Cardiac septum (tissue), 1 donor: Measurements from ENCODE around the gene PGAP6. TPM values are rescaled to one million over a fixed set of nuclear protein-coding genes. Genes with fewer than 3 reads are reported as not detected.
"Not testable (repeated sequence)": the region's sequence is repeated elsewhere in the genome, so short reads cannot be mapped to it uniquely, and the experiment has no call there.

ENCODE experiments used
- DNase-seq: peaks from one replicate; pipeline ENCODE4 v3.0.0-alpha.2; 2020; ENCODE audit warnings: low spot score
- intact Hi-C: fragments of 100-400 bp; cut with DNase I; formaldehyde crosslinking; loops from one replicate; pipeline ENCODE4 v1.14.0; 2022
- total RNA-seq: library from RNA; stranded (reverse); fragmentation: NEBNext Ultra II Directional; extraction: Animal tissue kit (Norgen Biotek cat#: 25700); gene quantifications from one replicate; pipeline ENCODE4 v1.2.1, GENCODE V29; 2021
- donor health status: DM: no; HTN: no; CAD: no.

Gene PGAP6
- total RNA-seq, 1 donor from 2014 or later = 42.8 TPM

DNA sequence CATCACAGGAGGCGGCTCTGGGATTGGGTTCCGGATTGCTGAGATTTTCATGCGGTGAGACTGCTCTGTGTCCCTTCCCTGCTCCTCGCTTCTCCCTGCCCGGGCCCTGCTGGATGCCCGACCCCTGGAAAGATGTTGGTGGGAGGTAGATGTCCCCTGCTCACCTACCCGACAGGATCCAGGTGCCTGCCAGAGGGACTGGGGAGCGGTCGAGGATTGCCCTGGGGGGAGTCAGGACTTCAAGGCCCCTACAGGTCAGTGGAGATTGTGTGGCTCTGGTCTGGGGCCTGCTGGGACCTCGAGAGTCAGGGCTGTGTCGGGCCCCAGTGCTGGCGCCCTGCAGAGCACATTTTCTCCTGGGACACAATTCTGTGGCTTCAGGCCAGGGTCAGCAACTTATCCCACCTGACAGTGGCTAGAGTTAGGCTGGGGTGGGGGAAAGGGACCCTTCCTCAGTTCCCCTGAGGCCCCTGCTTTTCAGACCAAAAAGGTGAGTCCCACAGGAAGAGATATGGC, 23.3 kb upstream of the PGAP6 start:
- intact Hi-C loops = no loop called here
- DNase-seq = no peak

DNA sequence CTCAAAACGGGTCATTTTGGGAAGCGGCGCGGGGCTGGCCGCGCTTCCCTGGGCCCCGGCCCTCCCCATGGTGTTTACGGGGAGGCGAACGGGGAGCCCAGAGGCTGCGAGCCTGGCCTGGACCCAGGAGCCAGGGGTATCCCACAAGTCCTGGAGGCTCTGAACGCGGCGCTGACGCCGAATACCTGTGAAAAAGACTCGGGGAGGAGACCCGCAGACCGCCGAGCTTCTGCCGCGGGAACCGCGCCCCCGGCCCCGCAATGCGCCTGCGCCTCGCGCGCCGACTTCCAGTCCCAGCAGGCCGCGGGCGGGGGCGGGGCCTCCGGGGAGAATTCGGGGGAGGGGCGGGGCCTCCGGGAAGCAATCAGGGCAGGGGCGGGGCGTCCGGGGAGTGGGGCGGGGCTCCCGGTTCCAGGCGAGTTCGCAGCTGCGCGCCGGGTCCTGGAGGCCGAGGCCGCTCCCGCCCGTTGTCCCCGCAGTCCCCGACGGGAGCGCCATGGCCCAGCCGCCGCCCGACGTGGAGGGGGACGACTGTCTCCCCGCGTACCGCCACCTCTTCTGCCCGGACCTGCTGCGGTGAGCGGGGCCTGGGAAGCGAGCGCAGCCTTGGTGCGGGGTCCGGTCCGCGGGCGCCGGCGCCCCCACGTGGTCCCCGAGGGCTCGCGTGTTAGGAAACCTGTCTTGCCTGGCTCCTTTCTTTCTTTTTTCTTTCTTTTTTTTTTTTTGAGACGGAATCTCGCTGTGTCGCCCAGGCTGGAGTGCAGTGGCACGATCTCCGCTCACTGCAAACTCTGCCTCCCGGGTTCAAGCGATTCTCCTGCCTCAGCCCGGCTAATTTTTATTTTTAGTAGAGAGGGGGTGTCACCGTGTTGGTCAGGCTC, 19.9 kb upstream of the PGAP6 start, which contains the start of gene DECR2:
Gene DECR2, plus strand, starts transcription at position 418 of the 881 bp plus-strand sequence. Its CDS starts 79 bp downstream, at position 497.
- intact Hi-C loops = loop anchor here (2.0 kb wide), 1 partner anchor 23 kb away; the partner anchor contains the start of gene RAB11FIP3
- peak; percentile 99 for DNase-seq

GRCh38 chr16:400061-400591, 18.3 kb upstream of the PGAP6 start:
- intact Hi-C loops = loop anchor here (2.0 kb wide), 1 partner anchor 25 kb away; the partner anchor contains the start of gene RAB11FIP3
- DNase-seq = no peak

DNA sequence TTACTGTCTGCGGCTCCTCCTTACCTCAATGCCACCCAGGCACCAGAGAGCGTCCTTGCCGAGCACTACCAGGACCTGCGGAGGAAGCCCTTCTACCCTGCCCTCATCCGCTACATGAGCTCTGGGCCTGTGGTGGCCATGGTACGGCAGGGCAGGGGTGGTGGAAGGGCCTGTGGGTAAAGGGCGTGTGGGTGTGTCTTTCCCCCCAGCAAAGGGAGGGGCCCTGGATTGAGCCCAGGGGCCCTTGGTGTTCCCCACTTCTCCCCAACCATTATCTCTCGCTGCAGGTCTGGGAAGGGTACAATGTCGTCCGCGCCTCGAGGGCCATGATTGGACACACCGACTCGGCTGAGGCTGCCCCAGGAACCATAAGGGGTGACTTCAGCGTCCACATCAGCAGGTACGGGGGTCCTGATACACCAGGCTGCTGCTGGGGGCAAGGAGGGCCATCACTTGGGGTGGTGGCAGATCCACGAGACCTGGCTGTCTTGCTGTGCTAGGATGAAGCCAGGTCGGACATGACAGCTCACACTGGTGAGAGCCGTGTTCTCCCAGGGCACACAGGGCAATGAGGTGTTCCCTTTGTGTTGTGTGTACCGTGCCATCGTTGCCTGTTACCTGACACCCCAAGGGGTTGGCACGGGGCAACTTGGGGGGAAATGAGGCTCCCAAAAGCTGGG, 17.7 kb upstream of the PGAP6 start:
- DNase-seq = no peak
- intact Hi-C loops = loop anchor here (2.0 kb wide), 1 partner anchor 25 kb away; the partner anchor contains the start of gene RAB11FIP3

DNA sequence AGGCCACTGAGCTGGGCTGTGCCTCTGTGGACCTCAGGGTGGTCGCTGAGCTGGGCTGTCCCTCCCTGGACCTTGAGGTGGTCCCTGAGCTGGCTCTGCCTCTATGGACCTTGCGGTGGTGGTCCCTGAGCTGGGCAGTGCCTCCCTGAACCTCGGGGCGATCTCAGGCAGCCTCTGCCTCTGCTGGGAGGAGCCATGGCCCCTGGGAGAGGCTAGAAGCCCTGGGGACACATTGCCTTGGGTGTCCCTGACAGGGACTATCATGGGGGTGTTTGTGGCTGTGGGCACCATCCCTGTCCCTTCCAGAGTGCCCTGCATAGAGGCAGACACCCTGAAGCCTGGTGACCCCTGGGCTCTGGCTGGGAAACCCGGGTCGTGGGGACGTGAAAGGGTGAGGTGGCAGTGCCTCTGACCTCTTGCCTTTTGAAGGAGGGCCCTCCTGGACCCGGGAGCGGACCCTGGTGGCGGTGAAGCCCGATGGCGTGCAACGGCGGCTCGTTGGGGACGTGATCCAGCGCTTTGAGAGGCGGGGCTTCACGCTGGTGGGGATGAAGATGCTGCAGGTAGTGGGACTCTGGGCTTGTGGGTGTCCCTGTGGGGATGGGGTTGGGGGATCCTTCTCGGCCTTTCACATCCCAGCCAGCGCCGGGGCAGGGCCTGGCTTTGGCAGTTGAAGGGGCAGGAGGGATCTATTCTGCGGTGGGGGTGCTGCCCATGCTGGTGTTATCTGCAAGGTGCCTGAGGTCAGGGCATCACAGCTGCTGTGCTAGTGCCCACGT, 17.0 kb upstream of the PGAP6 start:
- no peak for DNase-seq
- intact Hi-C loops = no loop called here

DNA sequence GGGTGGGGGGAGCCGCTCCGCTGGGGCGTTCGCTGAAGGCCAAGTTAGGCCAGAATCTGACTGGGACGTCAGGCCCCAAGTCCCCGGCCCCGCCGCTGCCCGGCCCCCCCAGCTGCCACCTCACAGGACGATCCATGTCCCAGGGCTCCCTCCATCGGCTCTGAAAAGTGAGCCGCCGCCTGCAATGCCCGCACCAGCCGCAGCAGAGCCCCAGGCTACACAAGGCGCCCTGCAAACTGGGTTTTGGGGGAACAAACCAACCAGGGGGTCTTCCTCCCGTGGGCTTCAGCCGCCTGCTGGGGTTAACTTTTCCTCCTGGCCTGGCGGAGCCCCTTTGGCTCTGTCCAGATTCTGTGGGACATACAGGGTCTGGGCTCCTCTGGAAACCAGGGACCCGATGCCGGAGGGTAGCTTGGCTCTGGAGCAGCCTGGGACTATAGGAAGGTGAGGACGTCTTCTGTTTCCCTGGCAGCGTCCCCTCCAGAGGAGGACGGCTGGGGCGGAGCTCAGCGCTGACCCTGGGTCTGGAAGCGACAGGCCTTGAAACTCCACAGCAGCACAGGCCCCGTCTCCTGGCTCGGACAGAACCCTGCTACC, 16.1 kb upstream of the PGAP6 start:
- no peak for DNase-seq
- intact Hi-C loops = no loop called here

- no peak for DNase-seq
- intact Hi-C loops = no loop called here
These were observed 15.4 kb upstream of the PGAP6 start, which contains the start of gene NME4 for GRCh38 chr16:397135-397661. Gene NME4 (plus strand): TSS chr16:397199. CDS start chr16:397223, 24 bp downstream.

DNA sequence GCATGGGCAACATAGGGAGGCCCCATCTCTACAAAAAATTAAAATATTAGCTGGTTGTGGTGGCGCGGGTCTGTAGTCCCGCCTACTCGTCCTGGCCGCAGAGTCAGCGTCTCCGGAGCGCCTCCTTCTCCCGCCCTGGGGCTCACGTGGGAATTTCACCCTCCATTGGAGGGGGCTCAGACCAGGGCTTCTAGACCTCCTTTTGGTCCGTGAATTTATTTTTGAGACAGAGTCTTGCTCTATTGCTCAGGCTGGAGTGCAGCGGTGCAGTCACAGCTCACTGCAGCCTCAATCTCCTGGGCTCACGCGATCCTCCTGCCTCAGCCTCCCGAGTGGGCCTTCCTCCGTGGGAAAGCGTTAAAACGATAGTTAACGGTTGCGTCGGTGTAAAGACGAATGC, 14.8 kb upstream of the PGAP6 start:
- DNase-seq = no peak
- intact Hi-C loops = no loop called here

DNA sequence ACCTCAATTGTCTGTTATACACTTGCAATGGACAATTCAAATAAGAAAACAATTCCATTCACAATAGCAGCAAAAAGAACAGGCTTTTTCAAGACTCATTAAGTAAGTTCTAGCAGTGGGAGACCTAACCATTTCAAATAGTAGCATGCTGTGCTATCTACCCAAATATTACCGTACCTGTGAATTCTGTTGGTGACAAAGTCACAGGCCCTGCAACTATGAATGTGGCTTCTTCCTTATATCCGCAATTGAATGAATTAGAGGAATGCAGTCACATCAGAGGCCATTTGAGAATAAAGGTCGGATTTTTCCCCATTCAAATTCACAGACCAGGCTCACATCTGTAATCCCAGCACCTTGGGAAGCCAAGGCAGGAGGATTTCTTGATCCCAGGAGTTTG, 14.4 kb upstream of the PGAP6 start:
- DNase-seq = no peak
- intact Hi-C loops = no loop called here

- intact Hi-C loops = no loop called here
- no peak for DNase-seq
These were observed 10.8 kb upstream of the PGAP6 start for GRCh38 chr16:392450-393030.

DNA sequence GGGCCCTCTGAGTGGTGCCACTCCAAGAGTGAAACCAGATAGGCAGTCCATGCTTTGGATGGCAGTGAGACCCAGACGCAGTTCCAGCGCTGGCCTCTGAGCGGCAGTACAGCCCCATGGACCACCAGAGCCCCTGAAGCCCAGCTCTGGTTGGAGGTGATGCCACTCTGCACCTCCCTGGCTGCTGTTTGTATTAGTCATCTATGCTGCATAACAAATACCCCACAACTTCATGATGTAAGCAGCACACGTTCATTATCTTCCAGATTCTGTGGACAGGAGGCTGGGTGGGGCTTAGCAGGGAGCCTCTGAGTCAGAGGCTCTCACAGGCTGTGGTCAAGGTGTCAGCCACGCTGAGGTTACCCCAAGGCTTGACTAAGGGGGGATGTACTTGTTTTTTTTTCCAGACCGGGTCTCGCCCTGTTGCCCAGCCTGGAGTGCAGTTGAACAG, 10.1 kb upstream of the PGAP6 start:
- intact Hi-C loops = no loop called here
- no peak for DNase-seq

GRCh38 chr16:389352-389751, 7.6 kb upstream of the PGAP6 start:
- no peak for DNase-seq

DNA sequence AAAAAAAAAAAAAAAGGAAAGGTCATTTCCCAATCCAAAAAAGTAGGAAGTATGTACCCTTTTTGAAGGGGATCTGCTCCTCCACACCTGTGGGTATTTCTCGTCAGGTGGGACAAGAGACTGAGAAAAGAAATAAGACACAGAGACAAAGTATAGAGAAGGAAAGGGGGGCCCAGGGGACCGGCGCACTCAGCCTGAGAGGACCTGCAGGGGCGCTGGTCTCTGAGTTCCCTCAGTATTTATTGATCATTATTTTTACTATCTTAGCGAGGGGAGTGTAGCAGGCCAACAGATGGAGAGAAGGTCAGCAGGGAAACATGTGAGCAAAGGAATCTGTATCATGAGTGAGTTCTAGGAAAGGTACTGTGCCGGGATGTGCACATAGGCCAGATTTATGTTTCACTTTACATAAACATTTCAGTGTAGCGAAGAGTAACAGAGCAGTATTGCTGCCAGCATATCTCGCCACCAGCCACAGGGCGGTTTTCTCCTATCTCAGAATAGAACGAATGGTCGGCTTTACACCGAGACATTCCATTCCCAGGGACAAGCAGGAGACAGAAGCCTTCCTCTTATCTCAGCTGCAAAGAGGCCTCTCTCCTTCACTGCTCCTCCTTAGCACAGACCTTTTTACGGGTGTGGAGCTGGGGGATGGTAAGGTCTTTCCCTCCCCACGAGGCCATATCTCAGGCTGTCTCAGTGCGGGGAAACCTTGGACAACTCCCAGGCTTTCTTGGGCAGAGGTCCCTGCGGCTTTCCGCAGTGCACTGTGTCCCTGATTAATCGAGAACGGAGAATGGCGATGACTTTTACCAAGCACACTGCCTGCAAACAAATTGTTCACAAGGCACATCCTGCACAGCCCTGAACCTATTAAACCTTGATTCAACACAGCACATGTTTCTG, 6.2 kb upstream of the PGAP6 start:
- DNase-seq, intact Hi-C loops: not testable (repeated sequence)

More at GRCh38 chr16:389352-389751, 7.6 kb upstream of the PGAP6 start:
- intact Hi-C loops = no loop called here

DNA sequence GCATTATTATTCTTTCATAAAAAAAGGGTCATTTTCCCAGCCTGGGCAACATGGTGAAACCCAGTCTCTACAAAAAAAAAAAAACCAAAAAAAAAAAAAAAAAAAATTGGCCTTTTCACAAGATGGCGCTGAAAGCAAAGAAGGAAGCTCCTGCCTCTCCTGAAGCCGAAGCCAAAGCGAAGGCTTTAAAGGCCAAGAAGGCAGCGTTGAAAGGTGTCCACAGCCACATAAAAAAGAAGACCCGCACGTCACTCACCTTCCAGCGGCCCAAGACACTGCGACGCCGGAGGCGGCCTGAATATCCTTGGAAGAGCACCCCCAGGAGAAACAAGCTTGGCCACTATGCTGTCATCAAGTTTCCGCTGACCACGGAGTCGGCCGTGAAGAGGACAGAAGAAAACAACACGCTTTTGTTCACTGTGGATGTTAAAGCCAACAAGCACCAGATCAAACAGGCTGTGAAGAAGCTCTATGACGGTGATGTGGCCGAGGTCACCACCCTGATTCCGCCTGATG, 4.9 kb upstream of the PGAP6 start:
- intact Hi-C loops = no loop called here
- DNase-seq = no peak

GRCh38 chr16:383326-384051, 1.7 kb upstream of the PGAP6 start:
- DNase-seq = no peak
- intact Hi-C loops = no loop called here

- intact Hi-C loops = no loop called here
- DNase-seq = no peak
These were observed 578 bp downstream of the PGAP6 start for GRCh38 chr16:381012-381788.
